SK-N-MC (cell line): Measurements from ENCODE around the gene CFAP61.

Experiments used
- EZH2 ChIP-seq: fragments of 200-600 bp; sonication (generic); IDR thresholded peaks from one replicate; pipeline ENCODE4 v1.6.1; 2017; ENCODE audit warnings: antibody characterized with exemption
- POLR2AphosphoS5 ChIP-seq: IDR thresholded peaks from 2 replicates; pipeline ENCODE4 v1.6.1; 2012; ENCODE audit warnings: mild to moderate bottlenecking, low read depth, low read length, borderline replicate concordance

DNA sequence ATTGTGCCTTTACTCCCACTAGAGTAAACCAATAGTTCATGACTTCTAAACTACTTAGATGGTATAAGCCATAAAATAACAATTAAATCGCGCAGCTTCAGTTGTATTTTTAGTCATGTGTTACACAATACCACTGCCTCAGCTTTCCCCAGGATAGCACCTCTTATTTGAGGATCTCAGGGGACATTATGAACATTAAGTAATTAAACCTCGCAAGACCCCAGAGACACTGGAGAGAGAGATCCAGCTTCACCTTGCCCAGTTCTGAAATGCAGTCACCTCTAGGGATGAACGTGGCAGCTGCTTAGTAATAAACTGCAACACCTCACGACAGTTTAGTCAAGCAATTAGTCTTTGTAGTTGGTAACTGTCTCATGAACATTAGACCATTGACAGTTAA is 87.1 kb downstream of the CFAP61 start:
- TF ChIP-seq EZH2, result no peak
- no peak for TF ChIP-seq POLR2AphosphoS5
